Stomach (tissue), 4 donors: ENCODE data around the gene RBP7.

ENCODE experiments used
- CTCF ChIP-seq, 7 experiments: fragments of 450-650 bp in 4 of 7; fragments of 200-600 bp in 3 of 7; sonication (generic) in 3 of 7; IDR thresholded peaks; one replicate each; pipeline ENCODE4 v1.5.1; 2016 to 2019; ENCODE audit warnings: antibody characterized with exemption in 7 of 7, control low read depth in 2 of 7, mild to moderate bottlenecking in 1 of 7
- EP300 ChIP-seq: sonication (generic); formaldehyde crosslinking; IDR thresholded peaks from one replicate; pipeline ENCODE4 v1.6.1; 2017; ENCODE audit warnings: antibody characterized with exemption
- POLR2AphosphoS5 ChIP-seq, 3 donors: sonication (generic); formaldehyde crosslinking; IDR thresholded peaks; one replicate each; pipeline ENCODE4 v1.6.1; 2016; ENCODE audit warnings: antibody characterized with exemption in 3 of 3

GRCh38 chr1:10060311-10061100 lies 63.5 kb downstream of the RBP7 start:
- TF ChIP-seq CTCF (IDR thresholded peaks at IDR 0.05) (no peak), EP300 (no peak), POLR2AphosphoS5 (IDR thresholded peaks at IDR 0.05) (no peak)
